ENCODE results near the gene XYLT1.

The XYLT1 gene

GRCh38 chr16:17444658-17445057 lies 26.1 kb downstream of the XYLT1 start:
- DNase-seq (ENCODE audit: low read depth): no peak
- TF ChIP-seq, protein P1, sequence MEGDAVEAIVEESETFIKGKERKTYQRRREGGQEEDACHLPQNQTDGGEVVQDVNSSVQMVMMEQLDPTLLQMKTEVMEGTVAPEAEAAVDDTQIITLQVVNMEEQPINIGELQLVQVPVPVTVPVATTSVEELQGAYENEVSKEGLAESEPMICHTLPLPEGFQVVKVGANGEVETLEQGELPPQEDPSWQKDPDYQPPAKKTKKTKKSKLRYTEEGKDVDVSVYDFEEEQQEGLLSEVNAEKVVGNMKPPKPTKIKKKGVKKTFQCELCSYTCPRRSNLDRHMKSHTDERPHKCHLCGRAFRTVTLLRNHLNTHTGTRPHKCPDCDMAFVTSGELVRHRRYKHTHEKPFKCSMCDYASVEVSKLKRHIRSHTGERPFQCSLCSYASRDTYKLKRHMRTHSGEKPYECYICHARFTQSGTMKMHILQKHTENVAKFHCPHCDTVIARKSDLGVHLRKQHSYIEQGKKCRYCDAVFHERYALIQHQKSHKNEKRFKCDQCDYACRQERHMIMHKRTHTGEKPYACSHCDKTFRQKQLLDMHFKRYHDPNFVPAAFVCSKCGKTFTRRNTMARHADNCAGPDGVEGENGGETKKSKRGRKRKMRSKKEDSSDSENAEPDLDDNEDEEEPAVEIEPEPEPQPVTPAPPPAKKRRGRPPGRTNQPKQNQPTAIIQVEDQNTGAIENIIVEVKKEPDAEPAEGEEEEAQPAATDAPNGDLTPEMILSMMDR (IDR thresholded peaks at IDR 0.05; ENCODE audit: low read depth, low read length, missing control alignments): no peak
- H3K4me3 ChIP-seq (ENCODE audit: low read depth, low read length): no peak overlapping the region

GRCh38 chr16:17440131-17440530 lies 30.6 kb downstream of the XYLT1 start:
- TF ChIP-seq, protein P1 (IDR thresholded peaks at IDR 0.05; ENCODE audit: low read depth, low read length, missing control alignments): no peak
- no peak for DNase-seq (ENCODE audit: low read depth)
- no peak overlapping the region for H3K4me3 ChIP-seq (ENCODE audit: low read depth, low read length)

DNA sequence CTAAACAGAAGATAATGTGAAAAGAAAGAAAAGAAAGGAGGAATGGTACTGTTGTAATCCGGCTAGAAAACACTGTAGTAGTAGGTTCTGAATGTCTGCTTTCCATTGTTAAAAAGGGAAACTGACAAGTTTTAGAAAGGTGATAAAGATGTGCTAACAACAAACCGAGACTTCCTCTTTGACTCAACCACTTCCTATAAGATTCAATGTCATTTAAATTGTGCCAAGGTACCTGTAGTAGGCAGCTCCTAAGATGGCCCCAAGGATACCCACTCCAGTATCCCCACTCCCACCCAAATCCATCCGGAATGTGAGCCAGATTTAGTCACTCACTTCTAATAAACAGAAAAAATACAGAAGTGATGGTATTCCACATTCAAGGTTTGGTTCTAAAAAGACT lies 31.2 kb downstream of the XYLT1 start:
- TF ChIP-seq, protein P1 (IDR thresholded peaks at IDR 0.05; ENCODE audit: low read depth, low read length, missing control alignments): no peak
- H3K4me3 ChIP-seq (ENCODE audit: low read depth, low read length): no peak overlapping the region
- no peak for DNase-seq (ENCODE audit: low read depth)

- no peak overlapping the region for H3K4me3 ChIP-seq (ENCODE audit: low read depth, low read length)
- TF ChIP-seq, protein P1 (IDR thresholded peaks at IDR 0.05; ENCODE audit: low read depth, low read length, missing control alignments): no peak
- no peak for DNase-seq (ENCODE audit: low read depth)
Measured at GRCh38 chr16:17437981-17438380, 32.8 kb downstream of the XYLT1 start.

- no peak overlapping the region for H3K4me3 ChIP-seq (ENCODE audit: low read depth, low read length)
- no peak for DNase-seq (ENCODE audit: low read depth)
- TF ChIP-seq, protein P1 (IDR thresholded peaks at IDR 0.05; ENCODE audit: low read depth, low read length, missing control alignments): no peak
Measured at GRCh38 chr16:17437127-17437720, 33.5 kb downstream of the XYLT1 start.

DNA sequence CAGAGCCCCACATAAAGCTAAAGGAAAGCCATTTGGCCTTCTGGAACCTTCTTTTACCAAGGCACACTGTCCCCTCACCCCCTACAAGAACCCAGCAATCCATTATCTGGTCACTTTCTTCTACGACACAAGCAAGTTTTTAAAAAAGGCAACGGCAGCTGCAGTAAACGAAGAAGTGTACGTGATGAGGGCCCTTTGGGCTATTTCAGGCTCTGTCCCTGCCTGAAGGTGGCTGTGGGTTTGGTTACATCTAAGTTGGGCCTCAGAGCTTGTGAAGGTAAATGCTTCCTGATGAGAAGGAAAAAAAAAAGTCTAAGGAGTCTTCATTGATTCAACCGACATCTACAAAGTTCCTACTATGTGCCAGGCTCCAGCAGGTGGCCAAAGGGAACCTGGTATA lies 35.4 kb downstream of the XYLT1 start:
- TF ChIP-seq, protein P1 (IDR thresholded peaks at IDR 0.05; ENCODE audit: low read depth, low read length, missing control alignments): no peak

More for the DNA sequence above, 35.4 kb downstream of the XYLT1 start:
- DNase-seq (ENCODE audit: low read depth): no peak
- no peak overlapping the region for H3K4me3 ChIP-seq (ENCODE audit: low read depth, low read length)
